ENCODE data around the gene HSPA1A.
A peak's percentile ranks its signal among the peaks of the same experiment; 100 is the strongest.

Gene HSPA1A

DNA sequence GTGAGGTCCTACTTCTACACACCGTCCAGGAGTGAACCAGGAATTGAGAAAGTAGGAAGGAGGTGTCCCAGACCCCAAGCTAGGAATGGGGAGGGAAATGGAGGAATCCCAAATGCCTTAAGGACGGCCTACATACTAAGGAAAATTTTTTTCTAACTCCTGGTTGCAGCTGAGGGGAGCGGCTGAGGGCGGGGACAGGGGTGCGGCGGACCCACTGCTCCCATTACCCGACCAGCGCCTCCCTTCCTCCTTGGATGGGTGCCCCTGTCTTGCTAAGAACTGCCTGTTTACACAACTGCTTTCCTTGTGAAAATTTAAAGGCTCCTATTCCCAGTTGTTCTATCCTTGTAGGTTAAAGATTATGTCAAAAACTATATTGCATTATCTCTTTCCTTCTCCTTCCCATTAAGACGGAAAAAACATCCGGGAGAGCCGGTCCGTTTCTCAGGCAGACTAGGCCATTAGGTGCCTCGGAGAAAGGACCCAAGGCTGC lies 11.5 kb downstream of the HSPA1A start (continued):
- TF ChIP-seq ZNF18 (tag by site-specific recombination; IDR thresholded peaks at IDR 0.05) = no peak
- peak; percentile 88 for TF ChIP-seq WT1 (tag by site-specific recombination; IDR thresholded peaks at IDR 0.05)
- TF ChIP-seq ZBTB20 (tag by site-specific recombination; IDR thresholded peaks at IDR 0.05) = 0 out of 2 replicates have a peak, but pooled peaks have one; percentile 31
- TF ChIP-seq KLF10 (tag by site-specific recombination; IDR thresholded peaks at IDR 0.05) = peak; percentile 96
- TF ChIP-seq ZFP69B (tag by site-specific recombination; IDR thresholded peaks at IDR 0.05) = peak; percentile 81
- TF ChIP-seq KLF9 (tag by site-specific recombination; IDR thresholded peaks at IDR 0.05; ENCODE audit: low read depth) = 0 out of 2 replicates have a peak, but pooled peaks have one; percentile 5
- TF ChIP-seq ZNF302 (tag by site-specific recombination; IDR thresholded peaks at IDR 0.05; ENCODE audit: low read depth) = no peak
- TF ChIP-seq PRDM10 (tag by site-specific recombination; IDR thresholded peaks at IDR 0.05) = peak; percentile 94
- no peak for TF ChIP-seq HOXC10 (CRISPR knock-in tag; IDR thresholded peaks at IDR 0.05)
- TF ChIP-seq GLI4 (tag by site-specific recombination; IDR thresholded peaks at IDR 0.05) = no peak
- peak; percentile 55 for TF ChIP-seq ZNF629 (tag by site-specific recombination; IDR thresholded peaks at IDR 0.05)
- no peak for TF ChIP-seq ZBTB1 (tag by site-specific recombination; IDR thresholded peaks at IDR 0.05)
- TF ChIP-seq ZNF266 (tag by site-specific recombination; IDR thresholded peaks at IDR 0.05; ENCODE audit: low read depth) = no peak
- TF ChIP-seq, protein P1, sequence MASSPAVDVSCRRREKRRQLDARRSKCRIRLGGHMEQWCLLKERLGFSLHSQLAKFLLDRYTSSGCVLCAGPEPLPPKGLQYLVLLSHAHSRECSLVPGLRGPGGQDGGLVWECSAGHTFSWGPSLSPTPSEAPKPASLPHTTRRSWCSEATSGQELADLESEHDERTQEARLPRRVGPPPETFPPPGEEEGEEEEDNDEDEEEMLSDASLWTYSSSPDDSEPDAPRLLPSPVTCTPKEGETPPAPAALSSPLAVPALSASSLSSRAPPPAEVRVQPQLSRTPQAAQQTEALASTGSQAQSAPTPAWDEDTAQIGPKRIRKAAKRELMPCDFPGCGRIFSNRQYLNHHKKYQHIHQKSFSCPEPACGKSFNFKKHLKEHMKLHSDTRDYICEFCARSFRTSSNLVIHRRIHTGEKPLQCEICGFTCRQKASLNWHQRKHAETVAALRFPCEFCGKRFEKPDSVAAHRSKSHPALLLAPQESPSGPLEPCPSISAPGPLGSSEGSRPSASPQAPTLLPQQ (tag by site-specific recombination; IDR thresholded peaks at IDR 0.05) = peak; percentile 86
- peak; percentile 100 for TF ChIP-seq ZNF335 (tag by site-specific recombination; conservative IDR thresholded peaks at IDR 0.05)
- TF ChIP-seq ZFP41 (tag by site-specific recombination; IDR thresholded peaks at IDR 0.05; ENCODE audit: borderline replicate concordance) = no peak
- TF ChIP-seq ZXDB (tag by site-specific recombination; IDR thresholded peaks at IDR 0.05) = peak; percentile 57
- TF ChIP-seq ZNF391 (tag by site-specific recombination; IDR thresholded peaks at IDR 0.05; ENCODE audit: borderline replicate concordance, low read depth) = peak; percentile 41; the same call in 1 of the 2 replicates
- TF ChIP-seq, protein P2, sequence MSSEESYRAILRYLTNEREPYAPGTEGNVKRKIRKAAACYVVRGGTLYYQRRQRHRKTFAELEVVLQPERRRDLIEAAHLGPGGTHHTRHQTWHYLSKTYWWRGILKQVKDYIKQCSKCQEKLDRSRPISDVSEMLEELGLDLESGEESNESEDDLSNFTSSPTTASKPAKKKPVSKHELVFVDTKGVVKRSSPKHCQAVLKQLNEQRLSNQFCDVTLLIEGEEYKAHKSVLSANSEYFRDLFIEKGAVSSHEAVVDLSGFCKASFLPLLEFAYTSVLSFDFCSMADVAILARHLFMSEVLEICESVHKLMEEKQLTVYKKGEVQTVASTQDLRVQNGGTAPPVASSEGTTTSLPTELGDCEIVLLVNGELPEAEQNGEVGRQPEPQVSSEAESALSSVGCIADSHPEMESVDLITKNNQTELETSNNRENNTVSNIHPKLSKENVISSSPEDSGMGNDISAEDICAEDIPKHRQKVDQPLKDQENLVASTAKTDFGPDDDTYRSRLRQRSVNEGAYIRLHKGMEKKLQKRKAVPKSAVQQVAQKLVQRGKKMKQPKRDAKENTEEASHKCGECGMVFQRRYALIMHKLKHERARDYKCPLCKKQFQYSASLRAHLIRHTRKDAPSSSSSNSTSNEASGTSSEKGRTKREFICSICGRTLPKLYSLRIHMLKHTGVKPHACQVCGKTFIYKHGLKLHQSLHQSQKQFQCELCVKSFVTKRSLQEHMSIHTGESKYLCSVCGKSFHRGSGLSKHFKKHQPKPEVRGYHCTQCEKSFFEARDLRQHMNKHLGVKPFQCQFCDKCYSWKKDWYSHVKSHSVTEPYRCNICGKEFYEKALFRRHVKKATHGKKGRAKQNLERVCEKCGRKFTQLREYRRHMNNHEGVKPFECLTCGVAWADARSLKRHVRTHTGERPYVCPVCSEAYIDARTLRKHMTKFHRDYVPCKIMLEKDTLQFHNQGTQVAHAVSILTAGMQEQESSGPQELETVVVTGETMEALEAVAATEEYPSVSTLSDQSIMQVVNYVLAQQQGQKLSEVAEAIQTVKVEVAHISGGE (tag by site-specific recombination; conservative IDR thresholded peaks at IDR 0.05; ENCODE audit: low read depth) = peak; percentile 76
- peak; percentile 66 for TF ChIP-seq SP3 (tag by site-specific recombination; IDR thresholded peaks at IDR 0.05)
- no peak for TF ChIP-seq ZNF138 (tag by site-specific recombination; IDR thresholded peaks at IDR 0.05; ENCODE audit: borderline replicate concordance)
- TF ChIP-seq ZNF558 (tag by site-specific recombination; IDR thresholded peaks at IDR 0.05) = 0 out of 2 replicates have a peak, but pooled peaks have one; percentile 23
- no peak for TF ChIP-seq EGR2 (tag by site-specific recombination; IDR thresholded peaks at IDR 0.05; ENCODE audit: low read depth)
- TF ChIP-seq ZNF311 (tag by site-specific recombination; IDR thresholded peaks at IDR 0.05; ENCODE audit: borderline replicate concordance) = no peak
- TF ChIP-seq, protein P3, sequence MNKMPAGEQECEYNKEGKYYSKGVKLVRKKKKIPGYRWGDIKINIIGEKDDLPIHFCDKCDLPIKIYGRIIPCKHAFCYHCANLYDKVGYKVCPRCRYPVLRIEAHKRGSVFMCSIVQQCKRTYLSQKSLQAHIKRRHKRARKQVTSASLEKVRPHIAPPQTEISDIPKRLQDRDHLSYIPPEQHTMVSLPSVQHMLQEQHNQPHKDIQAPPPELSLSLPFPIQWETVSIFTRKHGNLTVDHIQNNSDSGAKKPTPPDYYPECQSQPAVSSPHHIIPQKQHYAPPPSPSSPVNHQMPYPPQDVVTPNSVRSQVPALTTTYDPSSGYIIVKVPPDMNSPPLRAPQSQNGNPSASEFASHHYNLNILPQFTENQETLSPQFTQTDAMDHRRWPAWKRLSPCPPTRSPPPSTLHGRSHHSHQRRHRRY (tag by site-specific recombination; IDR thresholded peaks at IDR 0.05) = no peak
- TF ChIP-seq ZNF19 (tag by site-specific recombination; IDR thresholded peaks at IDR 0.05; ENCODE audit: low read depth) = no peak
- TF ChIP-seq ZBTB44 (tag by site-specific recombination; IDR thresholded peaks at IDR 0.05) = 0 out of 2 replicates have a peak, but pooled peaks have one; percentile 33
- peak; percentile 56; the same call in 1 of the 2 replicates for TF ChIP-seq ZSCAN30 (tag by site-specific recombination; IDR thresholded peaks at IDR 0.05)

Measured in HEK293 (cell line).